B cell (primary cell): ENCODE measurements around the gene CYS1. TPM values are rescaled to one million over a fixed set of nuclear protein-coding genes. Genes with fewer than 3 reads are reported as not detected.
A peak's percentile ranks its signal among the peaks of the same experiment; 100 is the strongest.

Experiments used
- ATAC-seq: fragments of 200-7000 bp; cut with Tn5 transposase; one replicate; pipeline ENCODE4 v1.10.0; 2021; ENCODE audit warnings: low read depth, mild to moderate bottlenecking, moderate number of reproducible peaks, moderate library complexity
- CTCF ChIA-PET: fragments of 350-600 bp; sonication (Branson Sonifier 250); formaldehyde crosslinking; loops from one replicate; lab custom pipeline; 2021; ENCODE audit warnings: antibody characterized with exemption, inconsistent platforms; lab: Charles Lee
- POLR2A ChIA-PET: fragments of 350-600 bp; sonication (Branson Sonifier 250); formaldehyde crosslinking; loops from one replicate; lab custom pipeline; 2021; ENCODE audit warnings: antibody characterized with exemption; lab: Charles Lee
- DNase-seq: peaks from one replicate; pipeline ENCODE4 v3.0.0; 2013
- H2AFZ ChIP-seq: 2 replicates; pipeline ENCODE4 v1.6.1; 2012; ENCODE audit warnings: mild to moderate bottlenecking, low read depth, low read length; ENCODE audit not compliant: insufficient read depth, poor library complexity, severe bottlenecking
- H3K27ac ChIP-seq, 2 donors: 1 replicate in 1 of 2; 2 replicates in 1 of 2; pipeline ENCODE4 v1.5.1; 2012 to 2013; ENCODE audit warnings: low read length in 2 of 2, mild to moderate bottlenecking in 2 of 2, moderate library complexity in 1 of 2
- H3K27me3 ChIP-seq, 4 experiments: fragments of 200-600 bp in 1 of 4; sonication (generic) in 1 of 4; replicated peaks in 1 of 4; 1 replicate in 2 of 4; 2 replicates in 2 of 4; pipeline versions ENCODE4 v1.6.1 to v1.7.0; 2013 to 2016; ENCODE audit warnings: low read length in 3 of 4, mild to moderate bottlenecking in 2 of 4, mixed read lengths in 1 of 4, moderate library complexity in 1 of 4; ENCODE audit not compliant: insufficient read depth in 4 of 4, control insufficient read depth in 3 of 4; ENCODE audit errors: control extremely low read depth in 1 of 4
- H3K36me3 ChIP-seq, 2 experiments: replicated peaks in 1 of 2; 1 replicate in 1 of 2; 2 replicates in 1 of 2; pipeline versions ENCODE4 v1.6.1 to v1.7.1; 2013; ENCODE audit warnings: low read length in 1 of 2; ENCODE audit not compliant: insufficient read depth in 2 of 2, control insufficient read depth in 1 of 2; ENCODE audit errors: control extremely low read depth in 1 of 2, extremely low read depth in 1 of 2
- H3K4me1 ChIP-seq, 2 donors: fragments of 200-600 bp in 1 of 2; sonication (generic) in 1 of 2; 1 replicate in 1 of 2; 2 replicates in 1 of 2; pipeline versions ENCODE4 v1.5.1 to v1.6.1; 2013 to 2017; ENCODE audit warnings: low read length in 2 of 2; ENCODE audit not compliant: control insufficient read depth in 2 of 2, insufficient read depth in 2 of 2
- H3K4me2 ChIP-seq: replicated peaks from 2 replicates; pipeline ENCODE3; 2012; ENCODE audit warnings: mild to moderate bottlenecking, low read depth, low read length; ENCODE audit not compliant: poor library complexity, severe bottlenecking
- H3K4me3 ChIP-seq, 5 experiments: fragments of 200-600 bp in 1 of 5; sonication (generic) in 1 of 5; 1 replicate in 3 of 5; 2 replicates in 2 of 5; pipeline versions ENCODE4 v1.5.1 to v1.7.0; 2011 to 2016; ENCODE audit warnings: low read length in 4 of 5, mild to moderate bottlenecking in 4 of 5, low read depth in 2 of 5, control low read depth in 1 of 5, moderate library complexity in 1 of 5; ENCODE audit not compliant: insufficient read depth in 1 of 5; ENCODE audit errors: control extremely low read depth in 1 of 5, extremely low read depth in 1 of 5
- H3K79me2 ChIP-seq: fragments of 200-600 bp; sonication (generic); one replicate; pipeline ENCODE4 v1.6.0; 2016; ENCODE audit warnings: low read length; ENCODE audit not compliant: control insufficient read depth, insufficient read depth
- H3K9ac ChIP-seq: fragments of 200-600 bp; sonication (generic); 2 replicates; pipeline ENCODE4 v1.6.1; 2017; ENCODE audit warnings: mild to moderate bottlenecking, low read length, moderate library complexity
- H3K9me3 ChIP-seq, 3 donors: one replicate each; pipeline versions ENCODE4 v1.6.1 to v1.7.1; 2013; ENCODE audit warnings: low read length in 2 of 3; ENCODE audit not compliant: control insufficient read depth in 2 of 3, insufficient read depth in 1 of 3; ENCODE audit errors: control extremely low read depth in 1 of 3
- H4K20me1 ChIP-seq: 2 replicates; pipeline ENCODE4 v1.6.0; 2012; ENCODE audit warnings: mild to moderate bottlenecking, low read length; ENCODE audit not compliant: insufficient read depth, control insufficient read depth, poor library complexity, severe bottlenecking
- H3K27ac Mint-ChIP-seq: one replicate; pipeline ENCODE4 v1.8.0; 2021; ENCODE audit warnings: mixed read lengths
- H3K27me3 Mint-ChIP-seq: one replicate; pipeline ENCODE4 v1.8.0; 2021; ENCODE audit warnings: mixed read lengths
- H3K4me1 Mint-ChIP-seq: one replicate; pipeline ENCODE4 v1.8.0; 2021; ENCODE audit warnings: mixed read lengths
- H3K4me3 Mint-ChIP-seq: one replicate; pipeline ENCODE4 v1.8.0; 2021; ENCODE audit warnings: mixed read lengths
- H3K9me3 Mint-ChIP-seq: one replicate; pipeline ENCODE4 v1.8.0; 2022; ENCODE audit warnings: mixed read lengths; ENCODE audit not compliant: insufficient read depth
- CTCF ChIP-seq: fragments of 200-600 bp; IDR thresholded peaks from one replicate; pipeline ENCODE4 v1.8.0; 2022; ENCODE audit warnings: antibody characterized with exemption, mild to moderate bottlenecking
- EZH2 ChIP-seq: IDR thresholded peaks from 2 replicates; pipeline ENCODE4 v1.6.1; 2012; ENCODE audit warnings: borderline replicate concordance, low read depth, mild to moderate bottlenecking, moderate library complexity, low read length; ENCODE audit not compliant: insufficient read depth, poor library complexity, severe bottlenecking
- WGBS: methylation state at CpG from one replicate; pipeline ENCODE4 v1.1.5; 2013; ENCODE audit warnings: missing lambda C conversion rate; ENCODE audit not compliant: insufficient coverage; 5-methylcytosine and 5-hydroxymethylcytosine counted together
- intact Hi-C: fragments of 100-400 bp; cut with micrococcal nuclease; formaldehyde crosslinking; loops from one replicate; pipeline ENCODE4 v1.10.0; 2022
- polyA plus RNA-seq: library from polyadenylated mRNA; depleted of rRNA; stranded (reverse); fragments of >200 nt; gene quantifications from 2 replicates; pipeline ENCODE4 v1.2.3, GENCODE V29; 2012
- total RNA-seq, 2 donors: library from RNA; stranded (reverse); fragments of 120-200 nt in 1 of 2; gene quantifications; 1 replicate in 1 of 2; 2 replicates in 1 of 2; pipeline versions ENCODE4 v1.2.3 to v1.2.4, GENCODE V29; 2013 to 2022

The CYS1 gene
- total and polyA plus RNA-seq, 2 donors (not counting 1 experiment from before 2014, with no cell fraction given), result not detected

DNA sequence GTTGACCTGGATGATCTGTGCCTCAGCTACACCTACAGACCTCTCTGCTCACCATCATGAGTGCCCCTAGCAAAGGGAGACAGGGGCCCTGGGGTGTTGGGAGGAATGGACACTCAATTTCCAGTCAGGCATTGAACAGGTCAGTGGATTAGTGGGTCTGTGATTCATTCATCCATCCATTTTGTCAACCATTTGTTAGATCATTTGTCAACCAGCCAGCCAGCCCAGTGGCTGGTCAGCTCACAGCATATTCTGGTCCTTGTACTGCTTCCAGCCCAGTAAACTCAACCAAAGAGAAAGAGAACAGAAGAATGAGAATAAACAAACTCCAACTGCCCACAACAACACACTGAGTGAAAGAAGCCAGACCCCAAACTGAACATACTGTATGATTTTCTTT, 41.5 kb downstream of the CYS1 start:
- H3K27me3 ChIP-seq, result no peaks in the 10 kb centered on the region
- no peak overlapping the region for H2AFZ ChIP-seq
- H3K79me2 ChIP-seq, result no peaks in the 10 kb centered on the region
- no peak overlapping the region for H3K9ac ChIP-seq
- no peak overlapping the region for H3K4me2 ChIP-seq
- peaks cover 28% of the 10 kb centered on the region for H3K4me1 Mint-ChIP-seq
- DNase-seq, result no peak
- ATAC-seq, result no peak
- no peak overlapping the region for H3K4me3 Mint-ChIP-seq
- H4K20me1 ChIP-seq, result no peaks in the 10 kb centered on the region
- no peak overlapping the region for H3K27ac ChIP-seq
- intact Hi-C loops, result no loop called here
- no peaks in the 10 kb centered on the region for H3K27me3 Mint-ChIP-seq
- H3K36me3 ChIP-seq, result no peaks in the 10 kb centered on the region
- TF ChIP-seq CTCF (no peak), EZH2 (no peak)
- H3K4me1 ChIP-seq, result peaks cover 24 to 37% of the 10 kb centered on the region in 2 donors
- ChIA-PET POLR2A (no interaction called here), CTCF (interaction anchor here (0.6 to 5.3 kb wide), 4 partner anchors 9 to 55 kb away, joined by 3 to 49 read pairs (median 4); no protein-coding TSS in a partner anchor)
- H3K27ac Mint-ChIP-seq, result no peak overlapping the region
- no peaks in the 10 kb centered on the region for H3K9me3 Mint-ChIP-seq
- no peak overlapping the region for H3K4me3 ChIP-seq
- H3K9me3 ChIP-seq, result peaks cover 0 to 12% (median 0%) of the 10 kb centered on the region in 3 donors

- H3K4me2 ChIP-seq, result no peak overlapping the region
- no peaks in the 10 kb centered on the region for H3K79me2 ChIP-seq
- no peak overlapping the region for H3K27ac ChIP-seq
- intact Hi-C loops, result no loop called here
- H3K9ac ChIP-seq, result no peak overlapping the region
- no peak for ATAC-seq
- peak overlapping the region; percentile 6 for H3K27ac Mint-ChIP-seq
- no peak overlapping the region for H3K4me3 Mint-ChIP-seq
- WGBS, result 83% methylated on average over 8 of the region's 10 CpGs
- ChIA-PET CTCF (interaction anchor here (0.6 to 5.3 kb wide), 5 partner anchors 10 to 54 kb away, joined by 3 to 49 read pairs (median 4); no protein-coding TSS in a partner anchor), POLR2A (no interaction called here)
- H3K4me1 ChIP-seq, result peaks cover 24 to 40% of the 10 kb centered on the region in 2 donors
- no peaks in the 10 kb centered on the region for H3K27me3 ChIP-seq
- no peaks in the 10 kb centered on the region for H3K27me3 Mint-ChIP-seq
- DNase-seq, result no peak
- H3K36me3 ChIP-seq, result no peaks in the 10 kb centered on the region
- TF ChIP-seq CTCF (no peak), EZH2 (no peak)
- H2AFZ ChIP-seq, result no peak overlapping the region
- no peak overlapping the region for H3K4me3 ChIP-seq
- H3K4me1 Mint-ChIP-seq, result peaks cover 31% of the 10 kb centered on the region
- peaks cover 0 to 12% (median 0%) of the 10 kb centered on the region in 3 donors for H3K9me3 ChIP-seq
- no peaks in the 10 kb centered on the region for H3K9me3 Mint-ChIP-seq
- H4K20me1 ChIP-seq, result no peaks in the 10 kb centered on the region
Measured at GRCh38 chr2:10038123-10038522, 42.1 kb downstream of the CYS1 start.
